Mucosa of rectum (tissue), 2 donors: ENCODE results near the gene COPS2.

ENCODE experiments used
- H3K27ac ChIP-seq, 2 donors: one replicate each; pipeline ENCODE4 v1.7.0; 2013; ENCODE audit warnings: inconsistent platforms in 2 of 2, low read depth in 2 of 2, low read length in 2 of 2
- H3K27me3 ChIP-seq, 2 donors: one replicate each; pipeline ENCODE4 v1.7.0; 2013; ENCODE audit warnings: low read length in 2 of 2; ENCODE audit not compliant: control insufficient read depth in 2 of 2, insufficient read depth in 2 of 2
- H3K36me3 ChIP-seq, 2 donors: one replicate each; pipeline ENCODE4 v1.7.0; 2013; ENCODE audit warnings: low read length in 2 of 2; ENCODE audit not compliant: control insufficient read depth in 2 of 2, insufficient read depth in 2 of 2
- H3K4me1 ChIP-seq, 2 donors: one replicate each; pipeline ENCODE4 v1.7.0; 2013; ENCODE audit warnings: low read length in 2 of 2, mild to moderate bottlenecking in 1 of 2; ENCODE audit not compliant: control insufficient read depth in 2 of 2, insufficient read depth in 2 of 2
- H3K4me3 ChIP-seq, 2 donors: one replicate each; pipeline ENCODE4 v1.7.0; 2013; ENCODE audit warnings: low read length in 2 of 2
- H3K9ac ChIP-seq, 2 donors: one replicate each; pipeline ENCODE4 v1.7.0; 2013; ENCODE audit warnings: low read length in 2 of 2, low read depth in 1 of 2, mild to moderate bottlenecking in 1 of 2
- H3K9me3 ChIP-seq, 2 donors: one replicate each; pipeline ENCODE4 v1.7.0; 2013; ENCODE audit warnings: low read length in 2 of 2; ENCODE audit not compliant: control insufficient read depth in 2 of 2
- donor health status: healthy.
- donor health status: Normal muscosa, but diverticular disease.

The COPS2 gene

GRCh38 chr15:49115062-49115461 is 40.3 kb downstream of the COPS2 start:
- Histone ChIP-seq H3K9ac (no peak overlapping the region), H3K4me1 (no peaks in the 10 kb centered on the region), H3K27ac (no peak overlapping the region), H3K36me3 (peaks cover 2 to 7% of the 10 kb centered on the region in 2 donors), H3K9me3 (peaks cover 0 to 4% of the 10 kb centered on the region in 2 donors), H3K4me3 (no peak overlapping the region), H3K27me3 (no peaks in the 10 kb centered on the region)

- no peak overlapping the region for H3K27ac ChIP-seq
- peaks cover 0 to 4% of the 10 kb centered on the region in 2 donors for H3K9me3 ChIP-seq
- H3K4me1 ChIP-seq = no peaks in the 10 kb centered on the region
- no peaks in the 10 kb centered on the region for H3K27me3 ChIP-seq
- H3K36me3 ChIP-seq = peaks cover 7 to 11% of the 10 kb centered on the region in 2 donors
- H3K9ac ChIP-seq = no peak overlapping the region
- no peak overlapping the region for H3K4me3 ChIP-seq
These were observed 45.0 kb downstream of the COPS2 start for GRCh38 chr15:49110158-49110944.

- H3K27ac ChIP-seq = no peak overlapping the region
- no peak overlapping the region for H3K4me3 ChIP-seq
- H3K4me1 ChIP-seq = no peaks in the 10 kb centered on the region
- peaks cover 5% of the 10 kb centered on the region in 2 donors for H3K36me3 ChIP-seq
- H3K9ac ChIP-seq = no peak overlapping the region
- no peaks in the 10 kb centered on the region for H3K27me3 ChIP-seq
- H3K9me3 ChIP-seq = no peaks in the 10 kb centered on the region
These were observed 52.4 kb downstream of the COPS2 start for GRCh38 chr15:49103002-49103401.

DNA sequence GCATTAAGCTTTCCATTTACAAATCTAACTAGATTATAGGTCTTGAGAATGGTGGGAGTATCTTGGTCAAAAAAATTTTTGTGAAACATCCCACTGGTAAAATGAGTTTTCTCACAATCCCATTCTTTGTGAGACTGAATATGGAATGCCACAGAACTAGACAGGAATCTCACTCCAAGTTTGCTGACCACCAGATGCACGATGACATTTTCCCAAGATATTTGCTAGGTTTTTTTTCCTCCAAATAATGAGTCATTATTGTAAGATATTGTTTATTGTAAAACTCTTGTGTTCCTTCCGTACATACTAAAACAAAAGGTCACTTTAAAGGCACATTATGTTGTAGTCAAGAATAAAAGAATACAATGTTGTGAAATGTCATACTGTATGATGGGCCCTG is 53.9 kb downstream of the COPS2 start:
- no peaks in the 10 kb centered on the region for H3K4me1 ChIP-seq
- H3K36me3 ChIP-seq = peaks cover 5% of the 10 kb centered on the region in 2 donors
- no peaks in the 10 kb centered on the region for H3K27me3 ChIP-seq
- no peak overlapping the region for H3K9ac ChIP-seq
- no peak overlapping the region for H3K4me3 ChIP-seq
- H3K9me3 ChIP-seq = no peaks in the 10 kb centered on the region
- H3K27ac ChIP-seq = no peak overlapping the region

DNA sequence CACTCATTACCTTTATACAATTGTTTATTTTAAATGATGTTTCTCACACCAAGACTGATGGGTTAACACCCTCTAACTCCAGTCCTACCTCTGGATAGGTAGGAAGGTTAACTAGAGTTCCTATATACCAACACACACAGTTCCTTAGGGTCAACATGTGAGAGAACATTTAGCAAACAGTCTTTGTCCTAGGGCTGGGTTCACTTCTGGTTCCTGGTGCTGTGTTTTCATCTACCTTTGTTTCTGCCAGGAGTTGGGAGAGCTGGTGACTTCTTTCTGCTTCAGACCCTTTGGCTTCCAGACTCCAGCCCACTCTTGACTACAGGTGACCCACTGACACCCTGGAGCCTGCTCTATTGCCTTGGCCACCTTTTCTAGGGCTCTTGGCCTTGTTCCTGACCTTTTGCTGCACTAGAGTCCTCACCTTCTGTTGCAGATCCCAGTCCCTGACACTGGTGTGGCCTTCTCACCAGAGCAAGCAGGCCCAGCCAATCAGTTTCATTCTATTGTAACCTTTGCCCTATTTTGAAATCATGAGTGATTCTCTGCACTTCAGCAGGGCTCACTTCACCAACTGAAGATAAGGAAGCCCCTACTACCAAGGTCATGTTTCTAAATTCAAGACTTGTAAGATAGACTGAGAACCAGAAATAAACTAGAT is 59.2 kb downstream of the COPS2 start:
- Histone ChIP-seq H3K9ac (no peak overlapping the region), H3K4me3 (no peak overlapping the region), H3K36me3 (no peaks in the 10 kb centered on the region), H3K27ac (no peak overlapping the region), H3K27me3 (no peaks in the 10 kb centered on the region), H3K9me3 (no peaks in the 10 kb centered on the region), H3K4me1 (no peaks in the 10 kb centered on the region)

GRCh38 chr15:49094923-49095322 is 60.5 kb downstream of the COPS2 start:
- Histone ChIP-seq H3K27ac (no peak overlapping the region), H3K36me3 (no peaks in the 10 kb centered on the region), H3K27me3 (no peaks in the 10 kb centered on the region), H3K9ac (no peak overlapping the region), H3K4me1 (no peaks in the 10 kb centered on the region), H3K4me3 (no peak overlapping the region), H3K9me3 (no peaks in the 10 kb centered on the region)

GRCh38 chr15:49093252-49094105 is 61.9 kb downstream of the COPS2 start:
- Histone ChIP-seq H3K9ac (no peak overlapping the region), H3K9me3 (no peaks in the 10 kb centered on the region), H3K36me3 (no peaks in the 10 kb centered on the region), H3K4me1 (no peaks in the 10 kb centered on the region), H3K4me3 (no peak overlapping the region), H3K27me3 (no peaks in the 10 kb centered on the region), H3K27ac (no peak overlapping the region)

GRCh38 chr15:49088996-49089395 is 66.4 kb downstream of the COPS2 start:
- H3K27ac ChIP-seq = no peak overlapping the region
- no peak overlapping the region for H3K4me3 ChIP-seq

GRCh38 chr15:49085696-49086459 is 69.5 kb downstream of the COPS2 start:
- H3K4me3 ChIP-seq = no peak overlapping the region

More at GRCh38 chr15:49088996-49089395, 66.4 kb downstream of the COPS2 start:
- H3K27me3 ChIP-seq = no peaks in the 10 kb centered on the region
- H3K4me1 ChIP-seq = no peaks in the 10 kb centered on the region
- H3K9me3 ChIP-seq = no peaks in the 10 kb centered on the region
- H3K9ac ChIP-seq = no peak overlapping the region
- no peaks in the 10 kb centered on the region for H3K36me3 ChIP-seq

More at GRCh38 chr15:49085696-49086459, 69.5 kb downstream of the COPS2 start:
- Histone ChIP-seq H3K9ac (no peak overlapping the region), H3K4me1 (no peaks in the 10 kb centered on the region), H3K9me3 (no peaks in the 10 kb centered on the region), H3K27me3 (no peaks in the 10 kb centered on the region), H3K36me3 (no peaks in the 10 kb centered on the region), H3K27ac (no peak overlapping the region)
